Activated gamma-delta T cell (primary cell): ENCODE results near the gene NCAN.

Experiments
- DNase-seq: peaks from one replicate; lab custom pipeline; 2025; lab: John Stamatoyannopoulos, UW

NCAN gene

DNA sequence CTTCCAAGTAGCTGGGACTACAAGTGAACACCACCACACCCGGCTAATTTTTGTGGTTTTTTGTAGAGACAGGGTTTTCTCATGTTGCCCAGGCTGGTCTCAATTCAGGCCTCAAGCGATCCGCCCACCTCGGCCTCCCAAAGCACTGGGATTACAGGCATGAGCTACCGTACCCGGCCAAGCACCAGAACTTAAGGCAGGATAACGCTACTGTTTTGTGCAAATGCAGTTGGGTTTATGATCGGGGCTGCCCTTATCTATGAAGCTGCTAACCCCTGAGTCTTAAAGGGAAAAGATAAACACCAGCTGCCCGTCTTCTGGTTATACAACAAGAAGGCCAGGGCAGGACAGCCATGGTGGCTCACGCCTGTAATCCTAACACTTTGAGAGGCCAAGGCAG lies 73.9 kb downstream of the NCAN start:
- DNase-seq = no peak

DNA sequence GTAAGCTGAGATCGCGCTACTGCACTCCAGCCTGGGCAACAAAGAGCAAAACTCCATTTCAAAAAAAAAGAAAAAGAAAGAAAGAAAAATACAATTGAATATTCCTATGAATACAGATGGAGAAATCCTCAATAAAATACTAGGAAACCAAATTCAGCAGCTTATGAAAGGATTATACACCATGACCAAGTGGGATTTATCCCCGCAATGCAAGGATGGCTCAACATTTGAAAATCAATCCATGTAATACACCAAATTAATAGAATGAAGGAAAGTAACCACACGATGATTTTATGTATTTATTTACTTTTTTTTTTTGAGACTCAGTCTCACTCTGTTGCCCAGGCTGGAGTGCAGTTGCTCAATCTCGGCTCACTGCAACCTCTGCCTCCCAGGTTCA lies 80.8 kb downstream of the NCAN start:
- no peak for DNase-seq

DNA sequence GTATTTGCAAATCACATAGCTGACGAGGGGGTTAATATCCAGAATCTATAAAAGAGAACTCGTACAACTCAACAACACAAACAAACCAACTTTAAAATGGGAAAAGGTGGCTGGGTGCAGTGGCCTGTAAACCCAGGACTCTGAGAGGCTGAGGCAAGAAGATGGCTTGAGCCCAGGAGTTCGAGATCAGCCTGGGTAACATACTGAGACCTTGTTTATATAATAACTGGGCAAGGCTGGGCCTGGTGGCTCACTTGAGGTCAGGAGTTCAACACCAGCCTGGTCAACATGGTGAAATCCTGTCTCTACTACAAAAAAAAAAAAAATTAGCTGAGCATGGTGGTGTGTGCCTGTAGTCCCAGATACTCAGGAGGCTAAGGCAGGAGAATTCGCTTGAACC lies 83.2 kb downstream of the NCAN start:
- DNase-seq = no peak

DNA sequence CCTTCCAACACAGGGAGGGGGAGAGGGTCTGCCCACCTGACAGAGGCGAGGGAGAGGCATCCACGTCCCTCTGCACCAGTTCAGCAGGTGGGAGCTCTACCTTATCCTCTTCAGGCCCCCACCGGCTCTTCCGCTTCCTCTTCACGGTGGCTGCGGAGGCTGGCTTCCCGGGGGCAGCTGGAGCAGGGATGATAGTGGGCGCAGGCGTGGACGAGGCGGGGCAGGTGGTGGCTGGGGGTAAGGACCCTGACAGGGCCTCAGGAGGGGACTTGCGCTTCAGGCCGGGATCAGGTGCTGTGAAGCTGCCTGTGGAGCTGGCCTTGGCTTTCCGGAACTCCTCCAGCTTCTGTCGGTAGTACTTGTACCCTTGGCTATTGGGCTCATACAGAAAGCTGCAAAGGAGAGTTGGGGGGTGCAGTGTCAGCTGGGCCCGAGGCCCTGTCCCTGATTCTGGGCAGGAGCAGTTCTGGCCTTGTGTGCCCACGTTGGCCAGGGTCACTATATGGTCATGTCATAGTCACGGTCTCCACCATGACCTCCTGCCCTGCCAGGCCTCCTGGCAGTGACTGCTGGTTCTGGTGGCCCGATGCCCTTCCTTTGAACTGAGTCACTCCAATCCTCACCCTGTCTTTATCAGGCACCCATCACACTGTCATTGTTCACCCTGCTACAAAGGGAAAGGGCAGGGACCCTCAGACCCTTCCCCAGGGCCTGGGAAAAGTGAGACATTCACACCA lies 85.4 kb downstream of the NCAN start:
- DNase-seq = no peak

DNA sequence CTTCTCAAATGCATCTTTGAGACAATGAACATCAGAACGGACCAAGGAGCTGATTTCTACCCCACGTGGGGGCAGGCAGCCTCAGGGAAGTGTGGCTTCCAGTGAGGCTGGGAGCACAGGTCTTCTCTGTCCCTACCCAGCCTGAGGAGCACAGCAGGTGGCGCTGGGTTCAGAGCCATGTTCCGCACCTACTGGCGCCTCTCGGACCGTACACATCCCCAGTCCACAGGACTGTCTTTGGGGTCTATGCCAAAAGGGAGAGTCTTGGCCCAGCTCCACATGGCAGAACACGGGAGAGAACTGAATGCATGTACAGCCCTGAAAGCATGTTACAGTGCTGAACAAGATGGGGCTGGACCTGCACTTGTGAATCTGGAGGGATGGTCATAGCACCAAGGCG lies 86.0 kb downstream of the NCAN start:
- no peak for DNase-seq

DNA sequence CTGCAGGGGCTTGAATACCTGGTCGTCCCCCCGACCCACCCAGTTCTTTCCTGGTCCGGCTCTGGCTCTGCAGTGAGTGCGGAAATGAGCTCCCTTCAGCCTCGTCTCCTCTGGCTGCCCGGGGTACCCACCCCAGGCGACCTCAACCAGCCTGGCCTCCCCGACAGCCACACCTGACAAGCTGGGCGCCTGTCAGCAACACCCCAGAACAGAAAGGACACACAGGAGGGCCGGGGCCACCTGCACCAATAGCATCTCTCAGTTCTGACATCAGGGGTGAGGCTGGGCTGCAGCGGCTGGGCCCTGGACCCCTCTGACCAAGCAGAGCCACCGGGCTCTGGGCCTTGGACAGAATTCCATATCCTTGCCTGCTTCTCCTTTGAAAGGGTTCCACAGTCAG lies 88.9 kb downstream of the NCAN start:
- no peak for DNase-seq
